ENCODE data around the gene PKP1. TPM values are rescaled to one million over a fixed set of nuclear protein-coding genes. Genes with fewer than 3 reads are reported as not detected.

Gene PKP1
- total RNA-seq, 1 experiment from 2014 or later: 0.94 TPM

GRCh38 chr1:201312298-201312697, 29.0 kb downstream of the PKP1 start:
- CTCF ChIA-PET: no interaction called here
- H3K9me2 ChIP-seq (ENCODE audit: insufficient read depth): no peaks in the 10 kb centered on the region
- H2AFZ ChIP-seq: no peak overlapping the region
- intact Hi-C loops (cut with micrococcal nuclease; ENCODE audit: unreplicated experiment): loop anchor here (5.0 kb wide), 1 partner anchor 35 kb away; no protein-coding TSS in a partner anchor
- H3K36me3 ChIP-seq (ENCODE audit: low read depth): no peaks in the 10 kb centered on the region
- H4K20me1 ChIP-seq (ENCODE audit: insufficient read depth): no peaks in the 10 kb centered on the region
- no peaks in the 10 kb centered on the region for H3K9me3 ChIP-seq (ENCODE audit: insufficient read depth, low read depth)
- no peak for DNase-seq
- peaks cover 47% of the 10 kb centered on the region for H3K4me1 ChIP-seq (replicated peaks; ENCODE audit: insufficient read depth)
- no peak overlapping the region for H3K4me2 ChIP-seq
- no peaks in the 10 kb centered on the region for H3K79me2 ChIP-seq (ENCODE audit: low read depth)
- BruUV-seq (replicated peaks): no TSS peak
- no peak overlapping the region for H3K27ac ChIP-seq
- no peak overlapping the region for H3K4me3 ChIP-seq
- POLR2A ChIA-PET (ENCODE audit: unreplicated experiment): no interaction called here
- peaks cover 34% of the 10 kb centered on the region; the same call in 1 of the 2 replicates for H3F3A ChIP-seq (ENCODE audit: insufficient read depth, low read depth)
- TF ChIP-seq CTCF (conservative IDR thresholded peaks at IDR 0.05) (no peak), EZH2 (IDR thresholded peaks at IDR 0.05; ENCODE audit: low read depth) (no peak)
- H3K27me3 ChIP-seq (ENCODE audit: insufficient read depth, low read depth): no peaks in the 10 kb centered on the region

- Histone ChIP-seq H3K79me2 (ENCODE audit: low read depth) (no peaks in the 10 kb centered on the region), H3K36me3 (ENCODE audit: low read depth) (no peaks in the 10 kb centered on the region), H3K4me3 (no peak overlapping the region)
Measured at GRCh38 chr1:201313086-201313485, 29.8 kb downstream of the PKP1 start.

GRCh38 chr1:201316556-201316955, 33.2 kb downstream of the PKP1 start:
- POLR2A ChIA-PET (ENCODE audit: unreplicated experiment): no interaction called here
- no peak for TF ChIP-seq CTCF (conservative IDR thresholded peaks at IDR 0.05)
- H3K36me3 ChIP-seq (ENCODE audit: low read depth): no peaks in the 10 kb centered on the region

More at GRCh38 chr1:201313086-201313485, 29.8 kb downstream of the PKP1 start:
- Histone ChIP-seq H3K4me2 (no peak overlapping the region), H4K20me1 (ENCODE audit: insufficient read depth) (no peaks in the 10 kb centered on the region), H3K27me3 (ENCODE audit: insufficient read depth, low read depth) (no peaks in the 10 kb centered on the region), H3K27ac (no peak overlapping the region), H3F3A (ENCODE audit: insufficient read depth, low read depth) (peaks cover 26% of the 10 kb centered on the region; the same call in 1 of the 2 replicates), H3K9me2 (ENCODE audit: insufficient read depth) (no peaks in the 10 kb centered on the region), H3K4me1 (replicated peaks; ENCODE audit: insufficient read depth) (peaks cover 39% of the 10 kb centered on the region), H3K9me3 (ENCODE audit: insufficient read depth, low read depth) (no peaks in the 10 kb centered on the region), H2AFZ (no peak overlapping the region)
- no peak for TF ChIP-seq CTCF (conservative IDR thresholded peaks at IDR 0.05)
- TF ChIP-seq EZH2 (IDR thresholded peaks at IDR 0.05; ENCODE audit: low read depth): no peak
- POLR2A ChIA-PET (ENCODE audit: unreplicated experiment): no interaction called here
- DNase-seq: no peak
- CTCF ChIA-PET: no interaction called here
- no TSS peak for BruUV-seq (replicated peaks)
- intact Hi-C loops (cut with micrococcal nuclease; ENCODE audit: unreplicated experiment): loop anchor here (5.0 kb wide), 1 partner anchor 34 kb away; no protein-coding TSS in a partner anchor

More at GRCh38 chr1:201316556-201316955, 33.2 kb downstream of the PKP1 start:
- intact Hi-C loops (cut with micrococcal nuclease; ENCODE audit: unreplicated experiment): no loop called here
- Histone ChIP-seq H3K9me2 (ENCODE audit: insufficient read depth) (no peaks in the 10 kb centered on the region), H3K27me3 (ENCODE audit: insufficient read depth, low read depth) (no peaks in the 10 kb centered on the region), H3K4me1 (replicated peaks; ENCODE audit: insufficient read depth) (peaks cover 5% of the 10 kb centered on the region), H2AFZ (no peak overlapping the region), H4K20me1 (ENCODE audit: insufficient read depth) (no peaks in the 10 kb centered on the region), H3K9me3 (ENCODE audit: insufficient read depth, low read depth) (no peaks in the 10 kb centered on the region), H3K27ac (no peak overlapping the region), H3K4me3 (no peak overlapping the region), H3F3A (ENCODE audit: insufficient read depth, low read depth) (0 out of 2 replicates have a peak, but pooled peaks cover 6% of the 10 kb centered on the region), H3K4me2 (no peak overlapping the region), H3K79me2 (ENCODE audit: low read depth) (no peaks in the 10 kb centered on the region)
- CTCF ChIA-PET: no interaction called here
- no TSS peak for BruUV-seq (replicated peaks)
- no peak for DNase-seq
